B cell (primary cell): ENCODE data around the gene EPHB1. TPM values are rescaled to one million over a fixed set of nuclear protein-coding genes. Genes with fewer than 3 reads are reported as not detected.
"Not testable (repeated sequence)": the region's sequence is repeated elsewhere in the genome, so short reads cannot be mapped to it uniquely, and the experiment has no call there.

Experiments
- ATAC-seq: fragments of 200-7000 bp; cut with Tn5 transposase; one replicate; pipeline ENCODE4 v1.10.0; 2021; ENCODE audit warnings: low read depth, mild to moderate bottlenecking, moderate number of reproducible peaks, moderate library complexity
- CTCF ChIA-PET: fragments of 350-600 bp; sonication (Branson Sonifier 250); formaldehyde crosslinking; loops from one replicate; lab custom pipeline; 2021; ENCODE audit warnings: antibody characterized with exemption, inconsistent platforms; lab: Charles Lee
- POLR2A ChIA-PET: fragments of 350-600 bp; sonication (Branson Sonifier 250); formaldehyde crosslinking; loops from one replicate; lab custom pipeline; 2021; ENCODE audit warnings: antibody characterized with exemption; lab: Charles Lee
- DNase-seq: peaks from one replicate; pipeline ENCODE4 v3.0.0; 2013
- H2AFZ ChIP-seq: 2 replicates; pipeline ENCODE4 v1.6.1; 2012; ENCODE audit warnings: mild to moderate bottlenecking, low read depth, low read length; ENCODE audit not compliant: insufficient read depth, poor library complexity, severe bottlenecking
- H3K27ac ChIP-seq, 2 donors: 1 replicate in 1 of 2; 2 replicates in 1 of 2; pipeline ENCODE4 v1.5.1; 2012 to 2013; ENCODE audit warnings: low read length in 2 of 2, mild to moderate bottlenecking in 2 of 2, moderate library complexity in 1 of 2
- H3K27me3 ChIP-seq, 4 experiments: fragments of 200-600 bp in 1 of 4; sonication (generic) in 1 of 4; replicated peaks in 1 of 4; 1 replicate in 2 of 4; 2 replicates in 2 of 4; pipeline versions ENCODE4 v1.6.1 to v1.7.0; 2013 to 2016; ENCODE audit warnings: low read length in 3 of 4, mild to moderate bottlenecking in 2 of 4, mixed read lengths in 1 of 4, moderate library complexity in 1 of 4; ENCODE audit not compliant: insufficient read depth in 4 of 4, control insufficient read depth in 3 of 4; ENCODE audit errors: control extremely low read depth in 1 of 4
- H3K36me3 ChIP-seq, 2 experiments: replicated peaks in 1 of 2; 1 replicate in 1 of 2; 2 replicates in 1 of 2; pipeline versions ENCODE4 v1.6.1 to v1.7.1; 2013; ENCODE audit warnings: low read length in 1 of 2; ENCODE audit not compliant: insufficient read depth in 2 of 2, control insufficient read depth in 1 of 2; ENCODE audit errors: control extremely low read depth in 1 of 2, extremely low read depth in 1 of 2
- H3K4me1 ChIP-seq, 2 donors: fragments of 200-600 bp in 1 of 2; sonication (generic) in 1 of 2; 1 replicate in 1 of 2; 2 replicates in 1 of 2; pipeline versions ENCODE4 v1.5.1 to v1.6.1; 2013 to 2017; ENCODE audit warnings: low read length in 2 of 2; ENCODE audit not compliant: control insufficient read depth in 2 of 2, insufficient read depth in 2 of 2
- H3K4me2 ChIP-seq: replicated peaks from 2 replicates; pipeline ENCODE3; 2012; ENCODE audit warnings: mild to moderate bottlenecking, low read depth, low read length; ENCODE audit not compliant: poor library complexity, severe bottlenecking
- H3K4me3 ChIP-seq, 5 experiments: fragments of 200-600 bp in 1 of 5; sonication (generic) in 1 of 5; 1 replicate in 3 of 5; 2 replicates in 2 of 5; pipeline versions ENCODE4 v1.5.1 to v1.7.0; 2011 to 2016; ENCODE audit warnings: low read length in 4 of 5, mild to moderate bottlenecking in 4 of 5, low read depth in 2 of 5, control low read depth in 1 of 5, moderate library complexity in 1 of 5; ENCODE audit not compliant: insufficient read depth in 1 of 5; ENCODE audit errors: control extremely low read depth in 1 of 5, extremely low read depth in 1 of 5
- H3K79me2 ChIP-seq: fragments of 200-600 bp; sonication (generic); one replicate; pipeline ENCODE4 v1.6.0; 2016; ENCODE audit warnings: low read length; ENCODE audit not compliant: control insufficient read depth, insufficient read depth
- H3K9ac ChIP-seq: fragments of 200-600 bp; sonication (generic); 2 replicates; pipeline ENCODE4 v1.6.1; 2017; ENCODE audit warnings: mild to moderate bottlenecking, low read length, moderate library complexity
- H3K9me3 ChIP-seq, 3 donors: one replicate each; pipeline versions ENCODE4 v1.6.1 to v1.7.1; 2013; ENCODE audit warnings: low read length in 2 of 3; ENCODE audit not compliant: control insufficient read depth in 2 of 3, insufficient read depth in 1 of 3; ENCODE audit errors: control extremely low read depth in 1 of 3
- H4K20me1 ChIP-seq: 2 replicates; pipeline ENCODE4 v1.6.0; 2012; ENCODE audit warnings: mild to moderate bottlenecking, low read length; ENCODE audit not compliant: insufficient read depth, control insufficient read depth, poor library complexity, severe bottlenecking
- H3K27ac Mint-ChIP-seq: one replicate; pipeline ENCODE4 v1.8.0; 2021; ENCODE audit warnings: mixed read lengths
- H3K27me3 Mint-ChIP-seq: one replicate; pipeline ENCODE4 v1.8.0; 2021; ENCODE audit warnings: mixed read lengths
- H3K4me1 Mint-ChIP-seq: one replicate; pipeline ENCODE4 v1.8.0; 2021; ENCODE audit warnings: mixed read lengths
- H3K4me3 Mint-ChIP-seq: one replicate; pipeline ENCODE4 v1.8.0; 2021; ENCODE audit warnings: mixed read lengths
- H3K9me3 Mint-ChIP-seq: one replicate; pipeline ENCODE4 v1.8.0; 2022; ENCODE audit warnings: mixed read lengths; ENCODE audit not compliant: insufficient read depth
- EZH2 ChIP-seq: IDR thresholded peaks from 2 replicates; pipeline ENCODE4 v1.6.1; 2012; ENCODE audit warnings: borderline replicate concordance, low read depth, mild to moderate bottlenecking, moderate library complexity, low read length; ENCODE audit not compliant: insufficient read depth, poor library complexity, severe bottlenecking
- WGBS: methylation state at CpG from one replicate; pipeline ENCODE4 v1.1.5; 2013; ENCODE audit warnings: missing lambda C conversion rate; ENCODE audit not compliant: insufficient coverage; 5-methylcytosine and 5-hydroxymethylcytosine counted together
- intact Hi-C: fragments of 100-400 bp; cut with micrococcal nuclease; formaldehyde crosslinking; loops from one replicate; pipeline ENCODE4 v1.10.0; 2022
- polyA plus RNA-seq: library from polyadenylated mRNA; depleted of rRNA; stranded (reverse); fragments of >200 nt; gene quantifications from 2 replicates; pipeline ENCODE4 v1.2.3, GENCODE V29; 2012
- total RNA-seq, 2 donors: library from RNA; stranded (reverse); fragments of 120-200 nt in 1 of 2; gene quantifications; 1 replicate in 1 of 2; 2 replicates in 1 of 2; pipeline versions ENCODE4 v1.2.3 to v1.2.4, GENCODE V29; 2013 to 2022
- TF ChIP-seq, protein P1 (sequence below): fragments of 200-600 bp; IDR thresholded peaks from one replicate; pipeline ENCODE4 v1.8.0; 2022; ENCODE audit warnings: antibody characterized with exemption, mild to moderate bottlenecking

The EPHB1 gene
- total and polyA plus RNA-seq, 2 donors (not counting 1 experiment from before 2014, with no cell fraction given): 0.01 TPM; not detected in 1

DNA sequence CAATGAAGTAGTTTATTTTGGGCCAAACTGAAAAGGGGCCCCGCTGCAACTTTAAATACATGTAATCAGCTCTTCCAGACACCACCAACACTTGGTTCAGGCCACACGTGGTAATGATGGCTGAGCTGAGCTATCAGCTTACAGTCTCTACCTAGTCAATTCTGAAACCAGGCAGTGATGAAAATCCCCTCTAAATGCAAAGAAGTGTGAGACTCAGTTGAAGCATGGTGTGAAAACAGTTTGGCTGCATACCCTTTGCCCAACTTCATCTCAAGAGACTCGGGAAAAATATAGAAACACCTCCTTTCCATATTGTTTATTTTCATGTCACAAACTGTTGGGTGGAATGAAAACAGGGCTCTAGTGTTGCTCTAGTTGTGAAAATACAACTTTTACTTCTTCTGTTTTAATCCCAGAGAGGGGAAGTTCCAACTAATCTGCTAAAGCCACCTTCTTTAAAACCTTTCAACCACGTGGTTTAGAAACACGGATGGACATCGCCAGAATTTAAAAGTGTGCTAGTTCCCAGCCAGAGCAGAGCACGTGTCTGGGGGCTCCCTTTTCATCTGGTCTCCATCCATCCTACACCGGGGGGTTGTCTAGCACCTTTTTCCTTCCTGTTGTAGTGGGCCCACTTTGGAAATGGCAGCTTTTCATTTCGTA is 229.1 kb downstream of the EPHB1 start:
- Mint-ChIP-seq H3K4me3 (no peak overlapping the region), H3K4me1 (no peaks in the 10 kb centered on the region), H3K27me3 (no peaks in the 10 kb centered on the region), H3K9me3 (no peaks in the 10 kb centered on the region), H3K27ac (no peak overlapping the region)
- no peak overlapping the region for H3K4me3 ChIP-seq
- intact Hi-C loops: no loop called here
- H3K27ac ChIP-seq: no peak overlapping the region
- WGBS: 26% methylated on average over 5 of the region's 9 CpGs
- H3K4me1 ChIP-seq: no peaks in the 10 kb centered on the region
- ChIA-PET POLR2A (no interaction called here), CTCF (no interaction called here)
- no peak overlapping the region for H2AFZ ChIP-seq
- no peak overlapping the region for H3K9ac ChIP-seq
- no peaks in the 10 kb centered on the region for H3K9me3 ChIP-seq
- H4K20me1 ChIP-seq: no peaks in the 10 kb centered on the region
- ATAC-seq: no peak
- no peaks in the 10 kb centered on the region for H3K79me2 ChIP-seq
- no peaks in the 10 kb centered on the region for H3K36me3 ChIP-seq
- TF ChIP-seq, protein P1, sequence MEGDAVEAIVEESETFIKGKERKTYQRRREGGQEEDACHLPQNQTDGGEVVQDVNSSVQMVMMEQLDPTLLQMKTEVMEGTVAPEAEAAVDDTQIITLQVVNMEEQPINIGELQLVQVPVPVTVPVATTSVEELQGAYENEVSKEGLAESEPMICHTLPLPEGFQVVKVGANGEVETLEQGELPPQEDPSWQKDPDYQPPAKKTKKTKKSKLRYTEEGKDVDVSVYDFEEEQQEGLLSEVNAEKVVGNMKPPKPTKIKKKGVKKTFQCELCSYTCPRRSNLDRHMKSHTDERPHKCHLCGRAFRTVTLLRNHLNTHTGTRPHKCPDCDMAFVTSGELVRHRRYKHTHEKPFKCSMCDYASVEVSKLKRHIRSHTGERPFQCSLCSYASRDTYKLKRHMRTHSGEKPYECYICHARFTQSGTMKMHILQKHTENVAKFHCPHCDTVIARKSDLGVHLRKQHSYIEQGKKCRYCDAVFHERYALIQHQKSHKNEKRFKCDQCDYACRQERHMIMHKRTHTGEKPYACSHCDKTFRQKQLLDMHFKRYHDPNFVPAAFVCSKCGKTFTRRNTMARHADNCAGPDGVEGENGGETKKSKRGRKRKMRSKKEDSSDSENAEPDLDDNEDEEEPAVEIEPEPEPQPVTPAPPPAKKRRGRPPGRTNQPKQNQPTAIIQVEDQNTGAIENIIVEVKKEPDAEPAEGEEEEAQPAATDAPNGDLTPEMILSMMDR: no peak
- no peak for TF ChIP-seq EZH2
- DNase-seq: no peak
- H3K4me2 ChIP-seq: no peak overlapping the region
- no peaks in the 10 kb centered on the region for H3K27me3 ChIP-seq

DNA sequence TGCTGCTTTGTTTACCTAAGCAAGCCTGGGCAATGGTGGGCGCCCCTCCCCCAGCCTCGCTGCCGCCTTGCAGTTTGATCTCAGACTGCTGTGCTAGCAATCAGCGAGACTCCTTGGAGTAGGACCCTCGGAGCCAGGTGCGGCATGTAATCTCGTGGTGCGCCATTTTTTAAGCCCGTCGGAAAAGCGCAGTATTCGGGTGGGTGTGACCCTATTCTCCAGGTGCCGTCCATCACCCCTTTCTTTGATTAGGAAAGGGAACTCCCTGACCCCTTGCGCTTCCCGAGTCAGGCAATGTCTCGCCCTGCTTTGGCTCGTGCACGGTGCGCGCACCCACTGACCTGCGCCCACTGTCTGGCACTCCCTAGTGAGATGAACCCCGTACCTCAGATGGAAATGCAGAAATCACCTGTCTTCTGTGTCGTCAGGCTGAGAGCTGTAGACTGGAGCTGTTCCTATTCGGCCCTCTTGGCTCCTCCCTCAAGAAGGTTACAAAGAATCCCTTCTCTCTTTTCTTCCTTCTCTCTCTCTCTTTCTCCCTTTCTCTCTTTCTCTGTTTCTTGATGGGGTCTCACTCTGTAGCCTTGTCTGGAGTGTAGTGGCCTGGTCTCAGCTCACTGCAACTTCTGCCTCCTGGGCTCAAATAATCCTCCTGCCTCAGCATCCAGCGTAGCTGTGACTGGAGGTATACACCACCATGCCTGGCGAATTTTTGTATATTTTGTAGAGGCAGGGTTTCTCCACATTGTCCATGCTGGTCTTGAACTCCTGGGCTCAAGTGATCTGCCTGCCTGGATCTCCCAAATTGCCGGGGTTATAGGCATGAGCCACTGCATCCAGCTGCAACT is 235.9 kb downstream of the EPHB1 start:
- H3K9ac ChIP-seq, H3K9me3 Mint-ChIP-seq, H3K4me3 Mint-ChIP-seq, H3K4me1 Mint-ChIP-seq, H3K79me2 ChIP-seq, H3K36me3 ChIP-seq, ATAC-seq, H3K4me3 ChIP-seq, H3K4me2 ChIP-seq, H2AFZ ChIP-seq, H3K27me3 ChIP-seq, H3K27ac ChIP-seq, H3K4me1 ChIP-seq, DNase-seq, H3K9me3 ChIP-seq, H4K20me1 ChIP-seq, intact Hi-C loops, POLR2A ChIA-PET, CTCF ChIA-PET, H3K27ac Mint-ChIP-seq: not testable (repeated sequence)
- WGBS: 22% methylated on average over 16 of the region's 27 CpGs
- peaks cover 27% of the 10 kb centered on the region for H3K27me3 Mint-ChIP-seq
